Heart left ventricle (tissue), 13 donors: ENCODE data around the gene VIT.

ENCODE experiments used
- CTCF ChIP-seq, 12 donors: fragments of 200-600 bp; sonication (generic) in 4 of 12; IDR thresholded peaks; one replicate each; pipeline versions ENCODE4 v1.5.0 to v1.8.0; 2018 to 2022; ENCODE audit warnings: antibody characterized with exemption in 12 of 12, mild to moderate bottlenecking in 5 of 12
- POLR2A ChIP-seq, 2 donors: fragments of 450-650 bp; IDR thresholded peaks; one replicate each; pipeline ENCODE4 v1.6.1; 2017; ENCODE audit warnings: antibody characterized with exemption in 2 of 2, mild to moderate bottlenecking in 2 of 2, moderate library complexity in 2 of 2
- donor health status: ischemic (EF 13 %, LVEDD 7.1; RV severe dilation, severe dysfunction).
- donor health status: DM: no; HTN: yes; CAD: no.
- donor health status: DM: no; HTN: no; CAD: no.
- donor health status: ischemic (EF 25% LVEDD 6.9; RV normal size, moderate dysfunction).
- donor health status: ischemic (EF 25% LVEDD 5.7; RV mildly dilated, moderate dysfunction).
- donor health status: ischemic (EF 35%, LVEDD 5.7; RV mildly dilated, moderate dysfunction).
- donor health status: nonischemic (EF 11% LVEDD 7.7; RV severe dilation, severe dysfunction).
- donor health status: DM: yes; HTN: yes; CAD: no.
- donor health status: PGD.
- donor health status: ischemic (EF 29% LVEDD 5.4; RV normal size, mild dysfunction).
- donor health status: nonischemic (EF 23%, LVEDD 6.1; RV moderate dilation, normal function).

- TF ChIP-seq CTCF (IDR thresholded peaks at IDR 0.05) (no peak), POLR2A (IDR thresholded peaks at IDR 0.05) (no peak)
Measured at GRCh38 chr2:36741188-36741837, 44.8 kb downstream of the VIT start.
